Adrenal gland (tissue), 12 donors: ENCODE data around the gene LRRC63. TPM values are rescaled to one million over a fixed set of nuclear protein-coding genes. Genes with fewer than 3 reads are reported as not detected.

Experiments used
- DNase-seq, 7 donors: peaks; one replicate each; pipeline ENCODE4 v3.0.0-alpha.2; 2019 to 2020
- H3K27ac ChIP-seq, 5 donors: fragments of 200-600 bp; sonication (generic) in 4 of 5; 1 replicate in 3 of 5; 2 replicates in 2 of 5; pipeline versions ENCODE4 v1.5.1 to v1.8.0; 2016 to 2020; ENCODE audit warnings: mild to moderate bottlenecking in 1 of 5
- H3K27me3 ChIP-seq: fragments of 200-600 bp; 2 replicates; pipeline ENCODE4 v1.8.0; 2021
- H3K36me3 ChIP-seq, 2 donors: fragments of 200-600 bp; replicated peaks in 1 of 2; 1 replicate in 1 of 2; 2 replicates in 1 of 2; pipeline versions ENCODE4 v1.5.1 to v1.8.0; 2018 to 2022
- H3K4me1 ChIP-seq, 2 donors: fragments of 200-600 bp; replicated peaks in 1 of 2; 1 replicate in 1 of 2; 2 replicates in 1 of 2; pipeline versions ENCODE4 v1.5.1 to v1.8.0; 2018 to 2021
- H3K4me3 ChIP-seq, 4 donors: fragments of 200-600 bp; sonication (generic) in 3 of 4; one replicate each; pipeline ENCODE4 v1.5.1; 2016 to 2018
- H3K9me3 ChIP-seq, 3 donors: fragments of 200-600 bp; sonication (generic) in 1 of 3; replicated peaks in 1 of 3; 1 replicate in 2 of 3; 2 replicates in 1 of 3; pipeline versions ENCODE4 v1.5.1 to v1.8.0; 2016 to 2021
- POLR2A ChIP-seq, 2 donors: fragments of 450-650 bp; IDR thresholded peaks; one replicate each; pipeline ENCODE4 v1.6.1; 2017; ENCODE audit warnings: antibody characterized with exemption in 2 of 2, mild to moderate bottlenecking in 2 of 2, moderate library complexity in 1 of 2
- WGBS, 4 donors: extraction: QIAGEN DNeasy Blood & Tissue Kit in 2 of 4; methylation state at CpG; one replicate each; pipeline versions ENCODE4 v1.1.5 to v1.1.7; 2013 to 2017; 5-methylcytosine and 5-hydroxymethylcytosine counted together
- intact Hi-C, 2 donors: fragments of 100-400 bp; cut with DNase I; formaldehyde crosslinking; loops; one replicate each; pipeline versions ENCODE4 v1.14.1 to v1.15.0; 2022 to 2023
- polyA plus RNA-seq, 3 donors: library from polyadenylated mRNA; stranded (reverse); fragments of 200-250 nt in 2 of 3; fragments of 350-450 nt in 1 of 3; fragmentation: Illumina TruSeq in 1 of 3; extraction: RNeasy Lipid Tissue Mini Kit (QIAGEN cat#74804) in 1 of 3; gene quantifications; one replicate each; pipeline ENCODE4 v1.2.3, GENCODE V29; 2013 to 2014
- total RNA-seq, 9 donors: library from RNA; depleted of rRNA in 4 of 9; stranded (reverse); fragments of >200 nt in 4 of 9; fragments of 120-200 nt in 1 of 9; fragmentation: NEBNext Ultra II Directional in 1 of 9; extraction: Animal tissue kit (Norgen Biotek cat#: 25700) in 1 of 9; gene quantifications; one replicate each; pipeline versions ENCODE4 v1.1.0 to v1.2.4, GENCODE V29; 2013 to 2023
- TF ChIP-seq, protein P1 (sequence below), 6 experiments: fragments of 450-650 bp in 4 of 6; fragments of 200-600 bp in 2 of 6; sonication (generic) in 1 of 6; IDR thresholded peaks; 1 replicate in 5 of 6; 2 replicates in 1 of 6; pipeline versions ENCODE4 v1.5.1 to v1.8.0; 2016 to 2021; ENCODE audit warnings: antibody characterized with exemption in 6 of 6, mild to moderate bottlenecking in 2 of 6, moderate library complexity in 1 of 6
- donor health status: healthy with polysubstance abuse.
- donor health status: Bipolar disorder and iron deficiency.
- donor health status: DM: yes; HTN: yes; CAD: no.
- donor health status: DM: no; HTN: no; CAD: no.
- donor health status: DM: no; HTN: no; CAD: no.
- donor health status: DM: yes; HTN: yes; CAD: no.

Gene LRRC63
- total and polyA plus RNA-seq, 12 donors, result 0.26 to 2.7 (median 0.67) TPM; not detected in 2

DNA sequence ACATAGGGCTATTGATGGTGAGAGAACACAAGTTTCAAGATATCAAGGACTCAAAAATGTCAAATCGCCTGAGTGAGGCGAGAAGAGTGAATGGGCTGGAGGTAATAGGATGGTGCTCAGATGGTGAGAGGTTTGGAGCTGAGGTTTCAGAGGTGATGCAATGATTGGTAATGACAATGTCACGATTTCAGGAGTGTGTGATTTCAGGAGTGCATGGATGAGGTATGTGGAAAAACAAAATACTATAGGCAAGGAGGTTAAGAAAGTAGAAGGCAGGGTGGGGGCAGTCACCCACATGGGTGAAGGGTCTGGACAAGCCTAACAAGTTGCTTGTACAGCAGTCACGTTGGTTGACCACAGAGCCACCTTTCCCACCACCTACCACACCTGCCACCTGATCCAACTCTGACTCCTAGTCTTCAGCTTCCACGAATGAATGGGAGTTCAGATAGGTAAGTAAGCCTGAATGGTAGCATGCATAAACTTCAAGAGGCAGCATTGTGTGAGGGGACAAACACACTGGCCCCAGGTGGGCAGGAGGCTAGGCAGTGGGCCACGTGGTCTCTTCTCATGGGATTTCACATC is 103.9 kb downstream of the LRRC63 start:
- H3K4me1 ChIP-seq, result no peaks in the 10 kb centered on the region
- H3K36me3 ChIP-seq, result no peaks in the 10 kb centered on the region
- H3K9me3 ChIP-seq, result no peaks in the 10 kb centered on the region
- no peak for TF ChIP-seq POLR2A (IDR thresholded peaks at IDR 0.05)
- TF ChIP-seq, protein P1, sequence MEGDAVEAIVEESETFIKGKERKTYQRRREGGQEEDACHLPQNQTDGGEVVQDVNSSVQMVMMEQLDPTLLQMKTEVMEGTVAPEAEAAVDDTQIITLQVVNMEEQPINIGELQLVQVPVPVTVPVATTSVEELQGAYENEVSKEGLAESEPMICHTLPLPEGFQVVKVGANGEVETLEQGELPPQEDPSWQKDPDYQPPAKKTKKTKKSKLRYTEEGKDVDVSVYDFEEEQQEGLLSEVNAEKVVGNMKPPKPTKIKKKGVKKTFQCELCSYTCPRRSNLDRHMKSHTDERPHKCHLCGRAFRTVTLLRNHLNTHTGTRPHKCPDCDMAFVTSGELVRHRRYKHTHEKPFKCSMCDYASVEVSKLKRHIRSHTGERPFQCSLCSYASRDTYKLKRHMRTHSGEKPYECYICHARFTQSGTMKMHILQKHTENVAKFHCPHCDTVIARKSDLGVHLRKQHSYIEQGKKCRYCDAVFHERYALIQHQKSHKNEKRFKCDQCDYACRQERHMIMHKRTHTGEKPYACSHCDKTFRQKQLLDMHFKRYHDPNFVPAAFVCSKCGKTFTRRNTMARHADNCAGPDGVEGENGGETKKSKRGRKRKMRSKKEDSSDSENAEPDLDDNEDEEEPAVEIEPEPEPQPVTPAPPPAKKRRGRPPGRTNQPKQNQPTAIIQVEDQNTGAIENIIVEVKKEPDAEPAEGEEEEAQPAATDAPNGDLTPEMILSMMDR (IDR thresholded peaks at IDR 0.05), result no peak
- no peak overlapping the region for H3K27ac ChIP-seq
- H3K4me3 ChIP-seq, result no peak overlapping the region
- H3K27me3 ChIP-seq, result no peaks in the 10 kb centered on the region
- intact Hi-C loops, result no loop called here
- WGBS, 4 donors, result 83 to 88% (median 86%) methylated on average over 6 of the region's 6 CpGs
- no peak for DNase-seq

DNA sequence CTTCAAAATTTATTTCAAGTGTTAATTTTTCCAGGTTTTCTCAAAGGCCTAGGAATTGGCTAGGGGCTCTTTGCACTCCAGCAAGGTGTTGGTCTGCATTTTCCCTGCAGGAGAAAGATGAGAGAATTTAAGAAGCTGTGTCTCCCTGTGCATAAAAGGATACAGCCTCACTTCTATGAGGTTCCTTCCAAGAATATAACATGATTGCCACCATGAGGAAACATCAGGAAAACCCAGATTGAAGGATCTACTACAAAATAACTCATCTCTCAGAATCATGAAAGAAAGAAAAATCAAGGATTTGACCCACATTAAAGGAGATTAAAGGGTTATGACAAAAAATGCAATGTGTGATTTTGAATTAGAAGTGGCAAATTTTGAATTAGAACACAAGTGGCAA is 105.4 kb downstream of the LRRC63 start:
- intact Hi-C loops, result no loop called here
- Histone ChIP-seq H3K36me3 (no peaks in the 10 kb centered on the region), H3K27me3 (no peaks in the 10 kb centered on the region), H3K9me3 (no peaks in the 10 kb centered on the region), H3K27ac (no peak overlapping the region), H3K4me1 (no peaks in the 10 kb centered on the region), H3K4me3 (no peak overlapping the region)
- TF ChIP-seq, protein P1 (IDR thresholded peaks at IDR 0.05), result no peak
- TF ChIP-seq POLR2A (IDR thresholded peaks at IDR 0.05), result no peak
- DNase-seq, result no peak

GRCh38 chr13:46318986-46319385 is 107.3 kb downstream of the LRRC63 start:
- Histone ChIP-seq H3K27me3 (no peaks in the 10 kb centered on the region), H3K4me1 (no peaks in the 10 kb centered on the region), H3K27ac (no peak overlapping the region), H3K36me3 (no peaks in the 10 kb centered on the region), H3K9me3 (no peaks in the 10 kb centered on the region), H3K4me3 (no peak overlapping the region)
- no peak for DNase-seq
- intact Hi-C loops, result no loop called here
- 82 to 95% (median 90%) methylated on average over 1 of the region's 1 CpG for WGBS, 4 donors
- TF ChIP-seq, protein P1 (IDR thresholded peaks at IDR 0.05), result no peak
- no peak for TF ChIP-seq POLR2A (IDR thresholded peaks at IDR 0.05)

DNA sequence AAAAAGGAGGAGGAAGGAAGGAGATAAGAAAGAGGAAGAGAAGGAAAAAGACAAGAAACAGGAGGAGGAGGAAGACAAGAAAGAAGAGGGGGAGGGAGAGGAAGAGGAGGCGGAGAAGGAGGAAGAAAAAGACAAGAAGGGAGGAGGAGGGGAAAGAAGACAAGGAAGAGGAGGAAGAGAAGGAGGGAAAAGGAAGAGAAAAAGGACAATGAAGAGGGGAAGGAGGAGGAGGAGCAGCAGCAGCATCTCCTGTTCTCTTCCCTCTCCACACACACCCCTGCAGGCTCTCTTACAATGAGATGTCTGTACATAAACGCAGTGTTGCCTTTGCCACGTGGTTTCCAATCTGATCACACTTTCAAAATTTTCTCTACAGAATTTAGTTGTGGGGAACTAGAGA is 108.7 kb downstream of the LRRC63 start:
- intact Hi-C loops, result no loop called here
- 62 to 71% (median 66%) methylated on average over 3 of the region's 3 CpGs for WGBS, 4 donors
- H3K36me3 ChIP-seq, result no peaks in the 10 kb centered on the region

More for the DNA sequence above, 108.7 kb downstream of the LRRC63 start:
- Histone ChIP-seq H3K9me3 (no peaks in the 10 kb centered on the region), H3K27me3 (no peaks in the 10 kb centered on the region), H3K4me3 (no peak overlapping the region), H3K27ac (no peak overlapping the region), H3K4me1 (no peaks in the 10 kb centered on the region)
- no peak for TF ChIP-seq POLR2A (IDR thresholded peaks at IDR 0.05)
- TF ChIP-seq, protein P1 (IDR thresholded peaks at IDR 0.05), result no peak
- DNase-seq, result no peak
